Hematopoietic multipotent progenitor cell treated with erythropoietin and hydrocortisone succinate and interleukin-3 and kit ligand, for 8 days (in vitro differentiated cells): Measurements from ENCODE around the gene DCAF8.

Experiments
- DNase-seq: peaks from one replicate; pipeline ENCODE4 v3.0.0-alpha.2; 2015

Gene DCAF8

GRCh38 chr1:160167580-160167979, 94.8 kb downstream of the DCAF8 start:
- DNase-seq = no peak

- no peak for DNase-seq
These were observed 95.3 kb downstream of the DCAF8 start for GRCh38 chr1:160167056-160167455.

GRCh38 chr1:160166166-160166868, 96.0 kb downstream of the DCAF8 start:
- DNase-seq = no peak
